Panc1 (cell line): Measurements from ENCODE around the gene METTL1. TPM values are rescaled to one million over a fixed set of nuclear protein-coding genes. Genes with fewer than 3 reads are reported as not detected.

ENCODE experiments used
- ATAC-seq: fragments of 200-7000 bp; cut with Tn5 transposase; 2 replicates; pipeline ENCODE4 v1.9.1; 2020; ENCODE audit warnings: mild to moderate bottlenecking, moderate library complexity
- BruUV-seq: library from RNA; stranded (reverse); fragments of 400-500 nt; replicated peaks from 2 replicates; lab custom pipeline; 2021; lab: Mats Ljungman, UMichigan
- CTCF ChIA-PET: fragments of 300-600 bp; sonication (Branson Sonifier 250); formaldehyde crosslinking; loops from one replicate; lab custom pipeline; 2022; ENCODE audit warnings: antibody characterized with exemption; lab: Charles Lee
- POLR2A ChIA-PET: fragments of 300-600 bp; sonication (Branson Sonifier 250); formaldehyde crosslinking; loops from one replicate; lab custom pipeline; 2022; ENCODE audit warnings: antibody characterized with exemption; lab: Charles Lee
- DNase-seq: peaks from one replicate; pipeline ENCODE4 v3.0.0-alpha.2; 2010; ENCODE audit warnings: low read depth, low spot score
- H3K27ac ChIP-seq: 2 replicates; pipeline ENCODE4 v1.5.1; 2011; ENCODE audit warnings: mild to moderate bottlenecking, low read length, inconsistent platforms
- H3K27me3 ChIP-seq: fragments of 200-500 bp; sonication (Bioruptor generic); 2 replicates; pipeline ENCODE4 v1.6.0; 2014; ENCODE audit warnings: low read length, inconsistent platforms; ENCODE audit not compliant: control insufficient read depth, insufficient read depth
- H3K36me3 ChIP-seq: fragments of 200-500 bp; sonication (Bioruptor generic); 2 replicates; pipeline ENCODE4 v1.5.1; 2014; ENCODE audit warnings: inconsistent platforms, mild to moderate bottlenecking, low read length, moderate library complexity; ENCODE audit not compliant: control insufficient read depth, insufficient read depth
- H3K4me1 ChIP-seq: 2 replicates; pipeline ENCODE4 v1.5.1; 2011; ENCODE audit warnings: inconsistent platforms, mild to moderate bottlenecking, low read length, moderate library complexity; ENCODE audit not compliant: control insufficient read depth, insufficient read depth
- H3K4me3 ChIP-seq, 2 experiments: 2 replicates each; pipeline ENCODE4 v1.5.1; 2011 to 2012; ENCODE audit warnings: low read depth in 2 of 2, low read length in 2 of 2, mild to moderate bottlenecking in 2 of 2, inconsistent platforms in 1 of 2, moderate library complexity in 1 of 2
- H3K9me3 ChIP-seq: fragments of 200-500 bp; sonication (Bioruptor generic); 2 replicates; pipeline ENCODE4 v1.5.1; 2014; ENCODE audit warnings: low read depth, mild to moderate bottlenecking, inconsistent platforms, low read length, moderate library complexity; ENCODE audit not compliant: control insufficient read depth, insufficient read depth
- POLR2AphosphoS5 ChIP-seq: IDR thresholded peaks from 2 replicates; pipeline ENCODE4 v1.6.1; 2012; ENCODE audit warnings: mild to moderate bottlenecking, low read depth, low read length, moderate library complexity
- REST ChIP-seq, 2 experiments: IDR thresholded peaks; 2 replicates each; pipeline ENCODE4 v1.6.1; 2011 to 2012; ENCODE audit warnings: low read depth in 2 of 2, control low read depth in 1 of 2, low read length in 1 of 2, mild to moderate bottlenecking in 1 of 2, moderate library complexity in 1 of 2; ENCODE audit not compliant: insufficient read depth in 1 of 2
- SIN3A ChIP-seq: IDR thresholded peaks from 2 replicates; pipeline ENCODE4 v1.6.1; 2012; ENCODE audit warnings: low read depth, mild to moderate bottlenecking, low read length, moderate library complexity, borderline replicate concordance; ENCODE audit not compliant: insufficient read depth
- TCF7L2 ChIP-seq: IDR thresholded peaks from 2 replicates; pipeline ENCODE4 v1.6.1; 2011; ENCODE audit warnings: mild to moderate bottlenecking, low read depth, low read length, inconsistent platforms
- in situ Hi-C: cut with HindIII; loops from 2 replicates; pipeline ENCODE4 v1.10.0; 2016; ENCODE audit warnings: low sequenced_read_pairs, low pct_unique_long_range_greater_than_20kb
- intact Hi-C: fragments of 100-400 bp; cut with micrococcal nuclease; formaldehyde crosslinking; loops from one replicate; pipeline ENCODE4 v1.10.0; 2022; ENCODE audit not compliant: unreplicated experiment
- total RNA-seq: library from RNA; stranded (reverse); gene quantifications from one replicate; pipeline ENCODE4 v1.2.1, GENCODE V29; 2021; ENCODE audit not compliant: unreplicated experiment
- TF ChIP-seq, protein P1 (sequence below): fragments of 450-650 bp; IDR thresholded peaks from 2 replicates; pipeline ENCODE4 v1.5.1; 2017; ENCODE audit warnings: mild to moderate bottlenecking

METTL1 gene
- total RNA-seq, 1 experiment from 2014 or later = 46.5 TPM

DNA sequence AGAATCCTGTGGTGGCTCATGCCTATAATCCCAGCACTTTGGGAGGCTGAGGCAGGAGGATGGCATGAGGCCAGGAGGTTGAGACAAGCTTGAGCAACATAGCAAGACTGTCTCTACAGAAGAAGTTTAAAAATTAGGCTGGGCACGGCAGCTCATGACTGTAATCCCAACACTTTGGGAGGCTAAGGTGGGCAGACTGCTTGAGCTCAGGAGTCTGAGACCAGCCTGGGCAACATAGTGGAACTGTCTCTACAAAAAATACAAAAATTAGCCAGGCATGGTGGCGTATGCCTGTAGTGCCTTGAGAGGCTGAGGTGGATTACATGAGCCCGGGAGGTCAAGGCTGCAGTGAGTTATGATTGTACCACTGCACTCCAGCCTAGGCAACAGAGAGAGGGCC, 4.0 kb downstream of the METTL1 start:
- H3K27ac ChIP-seq = no peak overlapping the region
- H3K9me3 ChIP-seq = no peaks in the 10 kb centered on the region
- BruUV-seq = no TSS peak
- intact Hi-C loops (no loop called here), in situ Hi-C loops (no loop called here)
- H3K36me3 ChIP-seq = peaks cover under 1% of the 10 kb centered on the region; the same call in 1 of the 2 replicates
- H3K4me1 ChIP-seq = peaks cover 15% of the 10 kb centered on the region
- no peak for TF ChIP-seq SIN3A
- TF ChIP-seq TCF7L2 = no peak
- no peak for TF ChIP-seq REST (IDR thresholded peaks at IDR 0.05; ENCODE audit: insufficient read depth in 1 of 2, low read depth in 2 of 2, low read length in 1 of 2)
- no peak for TF ChIP-seq POLR2AphosphoS5
- TF ChIP-seq, protein P1, sequence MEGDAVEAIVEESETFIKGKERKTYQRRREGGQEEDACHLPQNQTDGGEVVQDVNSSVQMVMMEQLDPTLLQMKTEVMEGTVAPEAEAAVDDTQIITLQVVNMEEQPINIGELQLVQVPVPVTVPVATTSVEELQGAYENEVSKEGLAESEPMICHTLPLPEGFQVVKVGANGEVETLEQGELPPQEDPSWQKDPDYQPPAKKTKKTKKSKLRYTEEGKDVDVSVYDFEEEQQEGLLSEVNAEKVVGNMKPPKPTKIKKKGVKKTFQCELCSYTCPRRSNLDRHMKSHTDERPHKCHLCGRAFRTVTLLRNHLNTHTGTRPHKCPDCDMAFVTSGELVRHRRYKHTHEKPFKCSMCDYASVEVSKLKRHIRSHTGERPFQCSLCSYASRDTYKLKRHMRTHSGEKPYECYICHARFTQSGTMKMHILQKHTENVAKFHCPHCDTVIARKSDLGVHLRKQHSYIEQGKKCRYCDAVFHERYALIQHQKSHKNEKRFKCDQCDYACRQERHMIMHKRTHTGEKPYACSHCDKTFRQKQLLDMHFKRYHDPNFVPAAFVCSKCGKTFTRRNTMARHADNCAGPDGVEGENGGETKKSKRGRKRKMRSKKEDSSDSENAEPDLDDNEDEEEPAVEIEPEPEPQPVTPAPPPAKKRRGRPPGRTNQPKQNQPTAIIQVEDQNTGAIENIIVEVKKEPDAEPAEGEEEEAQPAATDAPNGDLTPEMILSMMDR = no peak
- DNase-seq = no peak
- H3K27me3 ChIP-seq = peaks cover 4% of the 10 kb centered on the region; the same call in 1 of the 2 replicates
- no peak for ATAC-seq
- ChIA-PET CTCF (interaction anchor here (1.1 kb wide), 1 partner anchor 11 kb away, joined by 5 read pairs; no protein-coding TSS in a partner anchor), POLR2A (no interaction called here)
- H3K4me3 ChIP-seq = no peak overlapping the region

DNA sequence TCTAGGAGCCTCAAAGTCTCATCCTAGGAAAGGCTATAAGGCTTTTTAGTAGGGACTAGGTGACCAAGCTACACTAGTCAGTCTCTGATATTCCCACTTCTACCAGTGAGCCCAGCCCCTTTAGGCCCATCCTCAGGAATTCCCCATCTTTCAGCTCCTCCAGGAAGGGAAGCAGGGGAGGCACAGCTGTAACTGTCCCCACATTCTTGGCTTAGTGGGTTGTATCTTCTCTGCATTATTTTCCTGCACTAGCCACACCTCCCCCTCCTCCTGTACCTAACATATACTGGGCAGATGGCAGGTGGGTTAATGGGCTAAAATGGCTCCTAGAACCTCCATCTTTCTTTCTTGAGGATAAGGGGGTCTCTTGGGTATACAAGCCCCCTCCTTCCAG, 4.6 kb downstream of the METTL1 start:
- in situ Hi-C loops = no loop called here
- peaks cover 15% of the 10 kb centered on the region for H3K4me1 ChIP-seq
- ATAC-seq = no peak
- intact Hi-C loops = no loop called here
- TF ChIP-seq, protein P1 = no peak
- TF ChIP-seq POLR2AphosphoS5 (no peak), TCF7L2 (no peak), SIN3A (no peak), REST (IDR thresholded peaks at IDR 0.05; ENCODE audit: insufficient read depth in 1 of 2, low read depth in 2 of 2, low read length in 1 of 2) (no peak)
- no peak overlapping the region for H3K27ac ChIP-seq
- no peak for DNase-seq
- peaks cover 4% of the 10 kb centered on the region; the same call in 1 of the 2 replicates for H3K27me3 ChIP-seq
- no peaks in the 10 kb centered on the region for H3K9me3 ChIP-seq
- ChIA-PET POLR2A (no interaction called here), CTCF (interaction anchor here (0.9 to 1.1 kb wide), 2 partner anchors 11 to 16 kb away, joined by 3 to 5 read pairs; partner anchors contain the start of gene TSFM)
- no peaks in the 10 kb centered on the region; the same call in 1 of the 2 replicates for H3K36me3 ChIP-seq
- no TSS peak for BruUV-seq
- no peak overlapping the region for H3K4me3 ChIP-seq
